Neural cell (in vitro differentiated cells): ENCODE results near the gene GPR85. TPM values are rescaled to one million over a fixed set of nuclear protein-coding genes. Genes with fewer than 3 reads are reported as not detected.

Experiments used
- H2AFZ ChIP-seq: fragments of 200-600, 300-800 bp; sonication (generic), shearing (Covaris generic); 2 replicates; pipeline ENCODE4 v1.6.0; 2014; ENCODE audit warnings: low read depth, mild to moderate bottlenecking, antibody characterized with exemption, low read length, moderate library complexity
- H3F3A ChIP-seq: fragments of 200-600 bp; shearing (Covaris generic); 2 replicates; pipeline ENCODE4 v1.6.1; 2016; ENCODE audit warnings: mild to moderate bottlenecking, moderate library complexity, mixed read lengths, antibody characterized with exemption, low read length; ENCODE audit not compliant: insufficient read depth, poor library complexity, severe bottlenecking
- H3K27ac ChIP-seq: fragments of 200-600, 300-800 bp; sonication (generic), shearing (Covaris generic); 2 replicates; pipeline ENCODE4 v1.5.1; 2014; ENCODE audit warnings: mild to moderate bottlenecking, low read length, moderate library complexity
- H3K27me3 ChIP-seq: fragments of 300-800, 200-600 bp; sonication (generic), shearing (Covaris generic); 2 replicates; pipeline ENCODE4 v1.6.0; 2014; ENCODE audit warnings: mild to moderate bottlenecking, low read depth, low read length, moderate library complexity; ENCODE audit not compliant: insufficient read depth
- H3K36me3 ChIP-seq: fragments of 300-800, 200-600 bp; sonication (generic), shearing (Covaris generic); 2 replicates; pipeline ENCODE4 v1.5.1; 2014; ENCODE audit warnings: mild to moderate bottlenecking, antibody characterized with exemption, low read length, moderate library complexity; ENCODE audit not compliant: insufficient read depth
- H3K4me2 ChIP-seq: fragments of 300-800, 200-600 bp; sonication (generic), shearing (Covaris generic); 2 replicates; pipeline ENCODE4 v1.6.0; 2014; ENCODE audit warnings: mild to moderate bottlenecking, low read length
- H3K4me3 ChIP-seq: fragments of 300-800, 200-600 bp; sonication (generic), shearing (Covaris generic); 2 replicates; pipeline ENCODE4 v1.5.1; 2014; ENCODE audit warnings: mild to moderate bottlenecking, low read length, moderate library complexity
- H3K79me2 ChIP-seq: fragments of 200-600 bp; shearing (Covaris generic); replicated peaks from 2 replicates; pipeline ENCODE4 v1.6.0; 2014; ENCODE audit warnings: mild to moderate bottlenecking, low read length, moderate library complexity; ENCODE audit not compliant: insufficient read depth
- H3K9ac ChIP-seq: fragments of 300-800, 200-600 bp; sonication (generic), shearing (Covaris generic); 2 replicates; pipeline ENCODE4 v1.6.1; 2016; ENCODE audit warnings: mild to moderate bottlenecking, low read length, mixed read lengths
- H3K9me2 ChIP-seq: fragments of 200-600 bp; shearing (Covaris generic); 2 replicates; pipeline ENCODE4 v1.6.1; 2016; ENCODE audit warnings: mild to moderate bottlenecking, low read length, mixed read lengths; ENCODE audit not compliant: insufficient read depth
- H3K9me3 ChIP-seq: fragments of 200-600, 300-800 bp; sonication (generic), shearing (Covaris generic); 2 replicates; pipeline ENCODE4 v1.6.1; 2016; ENCODE audit warnings: mild to moderate bottlenecking, mixed run types, low read length, moderate library complexity, mixed read lengths
- H4K20me1 ChIP-seq: fragments of 200-600 bp; shearing (Covaris generic); 2 replicates; pipeline ENCODE4 v1.6.1; 2016; ENCODE audit warnings: mild to moderate bottlenecking, mixed run types; ENCODE audit not compliant: insufficient read depth
- CTCF ChIP-seq: fragments of 450-650 bp; IDR thresholded peaks from 2 replicates; pipeline ENCODE4 v1.5.1; 2014; ENCODE audit warnings: antibody characterized with exemption, mild to moderate bottlenecking, moderate library complexity; ENCODE audit not compliant: poor library complexity, severe bottlenecking
- EP300 ChIP-seq: fragments of 450-650 bp; conservative IDR thresholded peaks from 2 replicates; pipeline ENCODE4 v1.6.1; 2014; ENCODE audit warnings: antibody characterized with exemption, mild to moderate bottlenecking, moderate library complexity; ENCODE audit not compliant: poor library complexity, severe bottlenecking
- EZH2 ChIP-seq: fragments of 200-600, 300-800 bp; shearing (Covaris generic), sonication (generic); IDR thresholded peaks from 2 replicates; pipeline ENCODE4 v1.6.1; 2014; ENCODE audit warnings: antibody characterized with exemption, low read length, borderline replicate concordance, mild to moderate bottlenecking; ENCODE audit not compliant: insufficient read depth, poor library complexity, severe bottlenecking
- MXI1 ChIP-seq: fragments of 450-650 bp; conservative IDR thresholded peaks from 2 replicates; pipeline ENCODE4 v1.6.1; 2014; ENCODE audit warnings: antibody characterized with exemption, mild to moderate bottlenecking; ENCODE audit not compliant: poor library complexity, severe bottlenecking
- POLR2AphosphoS5 ChIP-seq: IDR thresholded peaks from 2 replicates; pipeline ENCODE4 v1.6.1; 2012
- RAD21 ChIP-seq: fragments of 450-650 bp; conservative IDR thresholded peaks from 2 replicates; pipeline ENCODE4 v1.6.1; 2014; ENCODE audit warnings: antibody characterized with exemption, mild to moderate bottlenecking, moderate library complexity
- SMC3 ChIP-seq: fragments of 450-650 bp; conservative IDR thresholded peaks from 2 replicates; pipeline ENCODE4 v1.6.1; 2014; ENCODE audit warnings: antibody characterized with exemption, mild to moderate bottlenecking, moderate library complexity; ENCODE audit not compliant: poor library complexity
- TAF1 ChIP-seq: IDR thresholded peaks from 2 replicates; pipeline ENCODE4 v1.6.1; 2012; ENCODE audit warnings: low read depth
- polyA plus RNA-seq: library from polyadenylated mRNA; depleted of rRNA; stranded (reverse); fragments of >200 nt; gene quantifications from 2 replicates; pipeline ENCODE4 v1.2.3, GENCODE V29; 2014
- TF ChIP-seq, protein P1 (sequence below): IDR thresholded peaks from 2 replicates; pipeline ENCODE4 v1.6.1; 2012; ENCODE audit warnings: borderline replicate concordance

The GPR85 gene
- polyA plus RNA-seq, 1 donor from 2014 or later: 85.5 TPM

- Histone ChIP-seq H4K20me1 (no peaks in the 10 kb centered on the region), H2AFZ (no peak overlapping the region), H3K4me3 (no peak overlapping the region), H3K9me3 (no peaks in the 10 kb centered on the region), H3K9me2 (no peaks in the 10 kb centered on the region), H3F3A (no peaks in the 10 kb centered on the region), H3K27me3 (no peaks in the 10 kb centered on the region), H3K9ac (no peak overlapping the region), H3K27ac (no peak overlapping the region), H3K79me2 (no peaks in the 10 kb centered on the region), H3K36me3 (no peaks in the 10 kb centered on the region), H3K4me2 (no peak overlapping the region)
- TF ChIP-seq EZH2: no peak
- no peak for TF ChIP-seq CTCF
- TF ChIP-seq TAF1: no peak
- TF ChIP-seq MXI1: no peak
- no peak for TF ChIP-seq RAD21
- TF ChIP-seq, protein P1, sequence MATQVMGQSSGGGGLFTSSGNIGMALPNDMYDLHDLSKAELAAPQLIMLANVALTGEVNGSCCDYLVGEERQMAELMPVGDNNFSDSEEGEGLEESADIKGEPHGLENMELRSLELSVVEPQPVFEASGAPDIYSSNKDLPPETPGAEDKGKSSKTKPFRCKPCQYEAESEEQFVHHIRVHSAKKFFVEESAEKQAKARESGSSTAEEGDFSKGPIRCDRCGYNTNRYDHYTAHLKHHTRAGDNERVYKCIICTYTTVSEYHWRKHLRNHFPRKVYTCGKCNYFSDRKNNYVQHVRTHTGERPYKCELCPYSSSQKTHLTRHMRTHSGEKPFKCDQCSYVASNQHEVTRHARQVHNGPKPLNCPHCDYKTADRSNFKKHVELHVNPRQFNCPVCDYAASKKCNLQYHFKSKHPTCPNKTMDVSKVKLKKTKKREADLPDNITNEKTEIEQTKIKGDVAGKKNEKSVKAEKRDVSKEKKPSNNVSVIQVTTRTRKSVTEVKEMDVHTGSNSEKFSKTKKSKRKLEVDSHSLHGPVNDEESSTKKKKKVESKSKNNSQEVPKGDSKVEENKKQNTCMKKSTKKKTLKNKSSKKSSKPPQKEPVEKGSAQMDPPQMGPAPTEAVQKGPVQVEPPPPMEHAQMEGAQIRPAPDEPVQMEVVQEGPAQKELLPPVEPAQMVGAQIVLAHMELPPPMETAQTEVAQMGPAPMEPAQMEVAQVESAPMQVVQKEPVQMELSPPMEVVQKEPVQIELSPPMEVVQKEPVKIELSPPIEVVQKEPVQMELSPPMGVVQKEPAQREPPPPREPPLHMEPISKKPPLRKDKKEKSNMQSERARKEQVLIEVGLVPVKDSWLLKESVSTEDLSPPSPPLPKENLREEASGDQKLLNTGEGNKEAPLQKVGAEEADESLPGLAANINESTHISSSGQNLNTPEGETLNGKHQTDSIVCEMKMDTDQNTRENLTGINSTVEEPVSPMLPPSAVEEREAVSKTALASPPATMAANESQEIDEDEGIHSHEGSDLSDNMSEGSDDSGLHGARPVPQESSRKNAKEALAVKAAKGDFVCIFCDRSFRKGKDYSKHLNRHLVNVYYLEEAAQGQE: no peak
- TF ChIP-seq SMC3: no peak
- no peak for TF ChIP-seq EP300
Observed at GRCh38 chr7:113045379-113045778, 41.2 kb downstream of the GPR85 start.

GRCh38 chr7:113044394-113044793, 42.2 kb downstream of the GPR85 start:
- no peak for TF ChIP-seq SMC3
- no peak for TF ChIP-seq POLR2AphosphoS5
- TF ChIP-seq TAF1: no peak
- TF ChIP-seq MXI1: no peak
- no peak for TF ChIP-seq RAD21
- Histone ChIP-seq H3K27ac (no peak overlapping the region), H3F3A (no peaks in the 10 kb centered on the region), H3K36me3 (no peaks in the 10 kb centered on the region), H3K9ac (no peak overlapping the region), H3K79me2 (no peaks in the 10 kb centered on the region), H3K9me3 (no peaks in the 10 kb centered on the region), H3K9me2 (no peaks in the 10 kb centered on the region), H3K27me3 (no peaks in the 10 kb centered on the region), H3K4me3 (no peak overlapping the region), H2AFZ (no peak overlapping the region), H3K4me2 (no peak overlapping the region), H4K20me1 (no peaks in the 10 kb centered on the region)

- Histone ChIP-seq H3K9me3 (no peaks in the 10 kb centered on the region), H3K4me3 (no peak overlapping the region), H3K27me3 (no peaks in the 10 kb centered on the region), H3K9me2 (no peaks in the 10 kb centered on the region), H4K20me1 (no peaks in the 10 kb centered on the region), H3K36me3 (no peaks in the 10 kb centered on the region), H3K9ac (no peak overlapping the region), H3F3A (no peaks in the 10 kb centered on the region), H3K79me2 (no peaks in the 10 kb centered on the region), H3K27ac (no peak overlapping the region), H3K4me2 (no peak overlapping the region), H2AFZ (no peak overlapping the region)
- TF ChIP-seq TAF1 (no peak), SMC3 (no peak), EZH2 (no peak), EP300 (no peak), POLR2AphosphoS5 (no peak), RAD21 (no peak)
Observed at GRCh38 chr7:113040849-113041248, 45.8 kb downstream of the GPR85 start.
